CD1c-positive myeloid dendritic cell (primary cell): ENCODE results near the gene NLGN1.

Experiments
- DNase-seq: peaks from one replicate; pipeline ENCODE4 v3.0.0-alpha.2; 2016; ENCODE audit errors: extremely low spot score

NLGN1 gene

DNA sequence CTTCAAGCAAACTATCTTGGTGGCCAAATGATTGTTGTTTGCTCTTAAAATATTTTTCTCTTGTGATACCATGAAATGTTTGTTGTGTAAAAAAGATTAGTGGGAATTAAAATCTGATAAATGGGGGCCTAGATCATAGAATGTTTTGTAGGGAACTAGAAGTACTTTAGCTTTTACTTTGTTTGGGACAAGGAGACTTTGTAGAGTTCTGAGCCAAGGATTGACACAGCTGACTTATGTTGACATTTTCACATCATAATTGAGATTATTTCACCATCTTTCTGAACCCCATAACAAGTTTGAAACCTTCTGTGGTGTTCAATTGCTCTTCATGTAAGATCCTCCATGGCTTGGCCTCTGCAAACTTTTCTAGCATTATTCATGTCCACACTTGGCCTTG lies 235.4 kb downstream of the NLGN1 start:
- DNase-seq, result no peak

- no peak for DNase-seq
These were observed 238.3 kb downstream of the NLGN1 start for GRCh38 chr3:173635826-173636225.

GRCh38 chr3:173639098-173639497 lies 241.6 kb downstream of the NLGN1 start:
- no peak for DNase-seq

- DNase-seq, result no peak
These were observed 244.2 kb downstream of the NLGN1 start for GRCh38 chr3:173641696-173642095.

DNA sequence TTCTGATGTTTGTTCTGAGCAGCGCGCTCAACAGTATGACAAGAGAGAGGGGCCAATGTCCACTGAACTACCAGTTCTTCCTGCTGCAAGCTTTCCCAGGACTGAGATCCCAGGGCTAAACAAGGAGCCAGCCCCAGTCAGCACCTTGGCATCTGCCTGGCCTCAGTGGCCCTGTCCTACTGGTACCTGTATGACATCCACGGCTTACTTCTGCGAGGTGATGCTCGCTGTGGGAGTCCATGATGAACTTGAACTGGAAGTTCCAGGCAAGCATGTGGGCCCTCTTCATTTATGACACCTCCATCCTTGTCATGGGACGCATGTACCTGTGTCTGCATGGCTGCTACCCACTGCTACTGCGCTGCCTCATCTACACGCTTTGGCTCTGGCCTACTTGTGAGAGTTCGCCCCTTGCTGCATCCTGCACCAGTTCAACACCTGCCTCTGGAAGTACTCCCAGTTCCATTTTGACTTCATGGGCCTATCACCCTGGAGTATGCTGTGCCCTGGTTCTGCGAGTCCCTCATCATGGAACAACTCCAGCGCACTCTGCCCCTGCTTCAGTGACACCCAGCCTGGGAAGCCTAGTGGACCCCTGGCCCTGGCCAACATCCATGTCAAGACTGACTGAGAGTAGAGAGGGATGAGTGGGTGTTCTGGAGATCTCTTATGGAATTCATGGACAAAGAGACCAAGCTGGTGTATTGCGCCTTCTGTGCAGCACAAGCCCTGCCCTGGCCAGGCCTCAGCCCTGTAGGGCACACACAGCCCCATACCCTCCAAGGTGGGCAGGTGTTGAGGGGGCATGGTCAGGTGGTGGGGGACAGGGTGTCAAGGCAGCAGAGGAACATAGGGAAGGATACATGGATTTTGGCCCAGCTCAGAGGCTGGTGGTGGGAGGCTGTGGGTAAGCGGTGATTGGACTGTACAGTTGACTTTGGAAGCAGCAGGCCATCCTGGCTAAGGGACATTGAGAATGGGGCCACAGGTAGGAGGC lies 246.8 kb downstream of the NLGN1 start:
- DNase-seq, result no peak

- no peak for DNase-seq
These were observed 253.1 kb downstream of the NLGN1 start for GRCh38 chr3:173650596-173650995.

- DNase-seq, result no peak
These were observed 254.5 kb downstream of the NLGN1 start for GRCh38 chr3:173652093-173652492.

GRCh38 chr3:173653781-173654180 lies 256.2 kb downstream of the NLGN1 start:
- no peak for DNase-seq

GRCh38 chr3:173659972-173660371 lies 262.4 kb downstream of the NLGN1 start:
- DNase-seq, result no peak

DNA sequence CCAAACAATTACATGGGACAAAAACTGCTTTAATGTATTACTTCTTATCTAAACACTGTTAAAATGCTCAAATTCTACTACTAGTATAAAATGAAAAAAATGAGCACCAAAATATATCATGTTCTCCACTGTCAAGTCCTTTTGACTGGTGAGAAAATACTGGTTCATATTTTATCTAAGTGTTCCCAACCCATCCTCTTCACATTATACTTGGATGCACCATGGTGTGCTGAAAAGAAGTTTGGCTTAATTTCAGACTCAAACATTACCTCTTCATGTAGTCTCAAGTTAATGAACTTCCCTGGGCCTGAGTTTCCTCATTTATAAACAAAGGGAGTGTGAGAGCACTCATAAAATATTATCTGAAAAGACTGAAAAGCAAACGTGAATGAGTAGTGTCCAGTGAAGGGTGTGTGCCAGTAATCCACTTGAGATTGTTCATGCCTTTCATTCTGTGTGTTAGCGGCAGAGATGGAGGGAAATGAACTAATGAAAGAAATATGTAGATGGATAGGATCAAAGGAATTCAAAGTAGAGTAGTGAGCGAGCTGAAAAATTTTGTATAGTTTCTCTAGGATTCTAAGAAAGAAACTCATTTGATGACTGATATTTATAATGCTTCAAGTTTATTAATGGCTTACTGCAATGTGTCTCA lies 263.2 kb downstream of the NLGN1 start:
- DNase-seq, result no peak

- no peak for DNase-seq
These were observed 266.2 kb downstream of the NLGN1 start for GRCh38 chr3:173663696-173664111.

DNA sequence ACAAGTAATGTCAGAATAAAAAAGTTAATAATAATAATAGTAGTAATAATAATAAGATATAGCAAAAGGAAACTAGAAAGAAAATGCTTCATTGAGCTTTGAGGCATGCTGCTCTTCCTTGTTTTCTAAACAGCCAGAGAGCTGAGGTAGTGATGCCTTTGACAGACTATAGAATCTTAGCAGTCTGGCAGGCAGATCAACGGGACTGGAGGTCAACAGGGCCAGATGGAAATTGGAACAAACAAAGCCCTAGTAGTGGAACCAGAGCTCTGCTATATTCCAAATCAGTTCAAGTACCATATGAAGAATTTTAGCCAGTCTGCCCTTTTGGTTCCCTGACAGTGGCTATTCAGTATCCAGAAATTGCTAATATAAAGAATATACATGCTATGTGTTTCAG lies 278.6 kb downstream of the NLGN1 start:
- DNase-seq, result no peak

- no peak for DNase-seq
These were observed 283.7 kb downstream of the NLGN1 start for GRCh38 chr3:173681188-173681678.

GRCh38 chr3:173685456-173685855 lies 287.9 kb downstream of the NLGN1 start:
- DNase-seq, result no peak

- no peak for DNase-seq
These were observed 290.8 kb downstream of the NLGN1 start for GRCh38 chr3:173688216-173688842.

- no peak for DNase-seq
These were observed 293.1 kb downstream of the NLGN1 start for GRCh38 chr3:173690542-173691180.

DNA sequence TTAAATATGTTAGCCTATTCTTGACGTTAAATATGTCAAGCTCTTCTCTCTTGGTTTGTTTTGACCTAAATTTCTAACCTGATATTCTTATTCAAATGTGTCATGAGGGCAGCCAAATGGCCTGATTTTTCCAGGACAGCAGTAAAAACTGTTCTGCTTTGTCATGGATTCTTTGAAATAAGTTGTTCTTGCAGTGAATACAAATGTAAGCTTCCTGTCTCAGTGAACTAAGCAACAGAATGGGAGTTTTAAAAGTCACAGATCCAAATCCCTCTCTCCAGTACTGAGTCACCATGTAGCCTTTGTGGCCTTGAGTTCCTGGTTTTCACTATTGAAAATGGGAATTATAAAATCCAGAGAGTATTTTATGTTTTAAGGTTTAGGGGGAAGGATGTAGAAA lies 301.8 kb downstream of the NLGN1 start:
- no peak for DNase-seq

- DNase-seq, result no peak
These were observed 302.8 kb downstream of the NLGN1 start for GRCh38 chr3:173700336-173700735.

DNA sequence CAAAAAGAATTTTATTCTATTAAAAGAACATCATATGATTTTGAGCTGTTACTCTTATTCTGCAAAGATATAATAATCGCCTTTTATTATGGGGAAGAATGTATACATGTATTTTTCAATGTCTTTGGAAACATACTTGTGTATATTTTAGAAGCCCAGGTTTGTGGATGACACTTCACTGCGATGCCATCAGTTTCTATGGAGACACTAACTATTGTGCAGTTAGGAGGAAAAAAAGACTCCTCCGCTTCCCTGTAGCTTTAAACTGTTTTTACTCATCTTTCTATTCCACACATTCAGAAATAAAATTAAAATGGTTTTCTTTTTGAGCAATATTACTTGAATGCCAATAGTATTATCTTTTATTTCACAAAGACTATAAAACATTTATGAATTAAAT lies 305.0 kb downstream of the NLGN1 start:
- no peak for DNase-seq

DNA sequence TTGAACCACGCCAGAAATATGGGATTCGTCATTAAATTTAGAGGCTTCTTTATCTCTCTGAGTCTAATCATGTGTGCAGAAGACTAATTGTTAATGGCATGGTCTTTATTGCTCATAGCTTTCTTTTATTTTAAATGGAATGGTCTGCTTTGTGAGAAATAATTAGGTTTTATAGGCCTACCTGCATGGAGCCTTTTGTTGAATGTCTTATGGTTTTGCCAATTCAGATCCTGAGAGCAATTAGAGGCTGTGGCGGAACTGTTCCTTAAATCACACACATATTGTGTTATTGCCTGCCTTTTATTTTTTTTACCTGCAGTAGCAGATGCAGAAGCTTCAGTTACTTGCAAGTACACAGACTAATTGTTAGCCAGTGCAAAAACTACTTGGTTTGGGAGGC lies 306.2 kb downstream of the NLGN1 start:
- DNase-seq, result no peak

DNA sequence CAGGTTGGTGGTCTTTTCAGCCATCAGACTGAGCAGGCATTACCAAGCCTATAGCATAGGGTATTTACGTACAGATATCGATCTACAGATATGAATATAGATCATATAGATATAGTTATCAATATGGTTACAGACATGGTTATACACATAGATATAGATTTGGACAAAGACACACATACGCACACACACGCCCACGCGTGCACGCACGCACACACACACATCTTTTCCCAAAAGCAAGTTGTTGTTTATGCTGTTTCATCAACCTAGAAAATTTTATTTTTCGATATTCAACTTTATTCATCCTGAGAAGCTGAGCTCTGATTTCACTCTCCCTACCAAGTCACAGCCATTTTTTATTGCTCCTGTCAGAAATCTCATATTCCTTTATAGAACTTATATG lies 309.1 kb downstream of the NLGN1 start:
- no peak for DNase-seq

DNA sequence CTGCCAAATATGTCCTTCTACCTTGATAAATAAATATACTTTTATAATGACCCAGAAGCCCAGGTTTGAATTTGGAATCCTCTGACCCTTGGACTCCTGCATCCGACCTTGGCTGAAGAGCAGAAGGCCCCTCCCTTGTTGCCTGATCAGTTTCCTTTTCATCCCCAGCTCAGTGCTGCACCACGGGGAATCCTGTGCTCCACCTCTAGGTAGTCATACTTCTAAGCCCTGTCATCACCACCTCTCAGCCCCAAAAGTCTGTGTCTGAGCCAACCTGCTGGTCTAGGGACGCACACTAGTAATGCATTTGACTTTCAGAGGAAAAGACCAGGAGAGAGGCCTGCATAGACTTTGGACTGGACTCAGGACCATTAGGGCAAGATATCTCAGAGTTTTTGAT lies 310.6 kb downstream of the NLGN1 start:
- no peak for DNase-seq
